Transverse colon (tissue), 4 donors: Measurements from ENCODE around the gene TYRO3. TPM values are rescaled to one million over a fixed set of nuclear protein-coding genes. Genes with fewer than 3 reads are reported as not detected.

Experiments used
- DNase-seq: peaks from one replicate; pipeline ENCODE4 v3.0.0-alpha.2; 2019
- H3K27ac ChIP-seq, 4 donors: fragments of 200-600 bp; sonication (generic); 2 replicates each; pipeline ENCODE4 v1.5.1; 2016 to 2018; ENCODE audit warnings: inconsistent platforms in 4 of 4
- H3K27me3 ChIP-seq: fragments of 200-600 bp; sonication (generic); 2 replicates; pipeline ENCODE4 v1.5.1; 2017; ENCODE audit warnings: inconsistent platforms
- H3K36me3 ChIP-seq, 4 donors: fragments of 200-600 bp; sonication (generic); 2 replicates each; pipeline ENCODE4 v1.5.1; 2017 to 2019; ENCODE audit warnings: inconsistent platforms in 4 of 4
- H3K4me1 ChIP-seq, 4 donors: fragments of 200-600 bp; sonication (generic); 2 replicates each; pipeline ENCODE4 v1.5.1; 2017 to 2020; ENCODE audit warnings: inconsistent platforms in 4 of 4
- H3K4me3 ChIP-seq, 4 donors: fragments of 200-600 bp; sonication (generic); 1 replicate in 1 of 4; 2 replicates in 3 of 4; pipeline versions ENCODE4 v1.5.1 to v1.6.1; 2017 to 2019; ENCODE audit warnings: inconsistent platforms in 4 of 4
- H3K9me3 ChIP-seq, 2 donors: fragments of 200-600 bp; sonication (generic); 2 replicates each; pipeline ENCODE4 v1.5.1; 2017 to 2019; ENCODE audit warnings: inconsistent platforms in 2 of 2
- EP300 ChIP-seq: sonication (generic); formaldehyde crosslinking; IDR thresholded peaks from one replicate; pipeline ENCODE4 v1.6.1; 2017; ENCODE audit warnings: antibody characterized with exemption, low read depth
- POLR2A ChIP-seq: fragments of 450-650 bp; IDR thresholded peaks from one replicate; pipeline ENCODE4 v1.6.1; 2016; ENCODE audit warnings: antibody characterized with exemption, mild to moderate bottlenecking, moderate library complexity
- POLR2AphosphoS5 ChIP-seq, 3 donors: sonication (generic); formaldehyde crosslinking; IDR thresholded peaks; one replicate each; pipeline ENCODE4 v1.6.1; 2016; ENCODE audit warnings: antibody characterized with exemption in 3 of 3
- WGBS, 2 donors: methylation state at CpG; one replicate each; pipeline ENCODE4 v1.1.5; 2018; ENCODE audit warnings: low coverage in 1 of 2; 5-methylcytosine and 5-hydroxymethylcytosine counted together
- in situ Hi-C, 4 donors: fragments of 200-750 bp; cut with MboI; loops; one replicate each; pipeline versions ENCODE4 v1.15.0 to v1.15.1; 2017; ENCODE audit warnings: low sequenced_read_pairs in 3 of 4, low pct_ligation_motif_present in 1 of 4, low pct_unique_long_range_greater_than_20kb in 1 of 4
- intact Hi-C: fragments of 100-400 bp; cut with DNase I; formaldehyde crosslinking; loops from one replicate; pipeline ENCODE4 v1.15.1; 2023; ENCODE audit warnings: low total_unique reads
- total RNA-seq, 4 donors: library from RNA; depleted of rRNA; stranded (reverse); fragments of >200 nt; gene quantifications; one replicate each; pipeline ENCODE4 v1.1.0, GENCODE V29; 2016
- TF ChIP-seq, protein P1 (sequence below), 5 experiments: fragments of 200-600 bp in 3 of 5; fragments of 450-650 bp in 2 of 5; sonication (generic) in 3 of 5; IDR thresholded peaks; 1 replicate in 2 of 5; 2 replicates in 3 of 5; pipeline ENCODE4 v1.5.1; 2016 to 2017; ENCODE audit warnings: antibody characterized with exemption in 5 of 5, inconsistent platforms in 3 of 5, mild to moderate bottlenecking in 2 of 5, moderate library complexity in 1 of 5

The TYRO3 gene
- total RNA-seq, 4 donors from 2014 or later = 0.60 to 1.6 (median 0.82) TPM; not detected in 1

DNA sequence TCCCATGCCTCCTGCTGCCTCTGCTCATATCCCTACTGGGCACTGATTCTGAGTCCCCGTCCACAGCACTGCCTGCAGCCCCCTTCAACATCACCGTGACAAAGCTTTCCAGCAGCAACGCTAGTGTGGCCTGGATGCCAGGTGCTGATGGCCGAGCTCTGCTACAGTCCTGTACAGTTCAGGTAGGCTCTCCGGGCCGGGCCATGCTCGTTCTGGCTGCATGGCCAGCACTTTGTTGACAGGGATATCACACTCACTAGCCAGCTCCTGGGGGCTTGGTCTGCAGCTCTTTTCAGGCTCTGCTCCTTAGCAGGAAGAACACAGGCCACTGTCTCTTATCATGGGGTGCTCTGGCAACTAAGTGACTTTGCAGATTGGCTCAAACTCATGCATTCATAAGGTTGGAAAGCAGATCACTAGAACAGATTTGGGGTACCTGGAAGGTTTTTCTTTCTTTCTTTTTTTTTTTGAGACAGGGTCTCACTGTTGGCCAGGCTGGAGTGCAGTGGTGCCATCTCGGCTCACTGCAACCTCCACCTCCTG, 6.0 kb downstream of the TYRO3 start:
- intact Hi-C loops (no loop called here), in situ Hi-C loops (no loop called here)
- Histone ChIP-seq H3K27me3 (no peaks in the 10 kb centered on the region), H3K4me1 (peaks cover 0 to under 1% (median 0%) of the 10 kb centered on the region in 4 donors), H3K36me3 (no peaks in the 10 kb centered on the region), H3K27ac (no peak overlapping the region), H3K9me3 (no peaks in the 10 kb centered on the region), H3K4me3 (no peak overlapping the region)
- TF ChIP-seq POLR2AphosphoS5 (IDR thresholded peaks at IDR 0.05) (no peak), EP300 (no peak), POLR2A (no peak)
- TF ChIP-seq, protein P1, sequence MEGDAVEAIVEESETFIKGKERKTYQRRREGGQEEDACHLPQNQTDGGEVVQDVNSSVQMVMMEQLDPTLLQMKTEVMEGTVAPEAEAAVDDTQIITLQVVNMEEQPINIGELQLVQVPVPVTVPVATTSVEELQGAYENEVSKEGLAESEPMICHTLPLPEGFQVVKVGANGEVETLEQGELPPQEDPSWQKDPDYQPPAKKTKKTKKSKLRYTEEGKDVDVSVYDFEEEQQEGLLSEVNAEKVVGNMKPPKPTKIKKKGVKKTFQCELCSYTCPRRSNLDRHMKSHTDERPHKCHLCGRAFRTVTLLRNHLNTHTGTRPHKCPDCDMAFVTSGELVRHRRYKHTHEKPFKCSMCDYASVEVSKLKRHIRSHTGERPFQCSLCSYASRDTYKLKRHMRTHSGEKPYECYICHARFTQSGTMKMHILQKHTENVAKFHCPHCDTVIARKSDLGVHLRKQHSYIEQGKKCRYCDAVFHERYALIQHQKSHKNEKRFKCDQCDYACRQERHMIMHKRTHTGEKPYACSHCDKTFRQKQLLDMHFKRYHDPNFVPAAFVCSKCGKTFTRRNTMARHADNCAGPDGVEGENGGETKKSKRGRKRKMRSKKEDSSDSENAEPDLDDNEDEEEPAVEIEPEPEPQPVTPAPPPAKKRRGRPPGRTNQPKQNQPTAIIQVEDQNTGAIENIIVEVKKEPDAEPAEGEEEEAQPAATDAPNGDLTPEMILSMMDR (IDR thresholded peaks at IDR 0.05) = no peak
- no peak for DNase-seq
- 76% methylated on average over 8 of the region's 8 CpGs; no CpG with 5 or more reads in 1 of the 2 donors for WGBS, 2 donors

GRCh38 chr15:41565702-41566101, 6.7 kb downstream of the TYRO3 start:
- no peaks in the 10 kb centered on the region for H3K27me3 ChIP-seq
- H3K4me1 ChIP-seq = no peaks in the 10 kb centered on the region
- TF ChIP-seq, protein P1 (IDR thresholded peaks at IDR 0.05) = no peak
- TF ChIP-seq POLR2AphosphoS5 (IDR thresholded peaks at IDR 0.05) (no peak), EP300 (no peak), POLR2A (no peak)
- H3K4me3 ChIP-seq = no peak overlapping the region
- 57 to 88% methylated on average over 1 to 3 of the region's 3 CpGs for WGBS, 2 donors
- in situ Hi-C loops (no loop called here), intact Hi-C loops (no loop called here)
- DNase-seq = no peak
- H3K27ac ChIP-seq = no peak overlapping the region
- H3K9me3 ChIP-seq = no peaks in the 10 kb centered on the region
- no peaks in the 10 kb centered on the region for H3K36me3 ChIP-seq

DNA sequence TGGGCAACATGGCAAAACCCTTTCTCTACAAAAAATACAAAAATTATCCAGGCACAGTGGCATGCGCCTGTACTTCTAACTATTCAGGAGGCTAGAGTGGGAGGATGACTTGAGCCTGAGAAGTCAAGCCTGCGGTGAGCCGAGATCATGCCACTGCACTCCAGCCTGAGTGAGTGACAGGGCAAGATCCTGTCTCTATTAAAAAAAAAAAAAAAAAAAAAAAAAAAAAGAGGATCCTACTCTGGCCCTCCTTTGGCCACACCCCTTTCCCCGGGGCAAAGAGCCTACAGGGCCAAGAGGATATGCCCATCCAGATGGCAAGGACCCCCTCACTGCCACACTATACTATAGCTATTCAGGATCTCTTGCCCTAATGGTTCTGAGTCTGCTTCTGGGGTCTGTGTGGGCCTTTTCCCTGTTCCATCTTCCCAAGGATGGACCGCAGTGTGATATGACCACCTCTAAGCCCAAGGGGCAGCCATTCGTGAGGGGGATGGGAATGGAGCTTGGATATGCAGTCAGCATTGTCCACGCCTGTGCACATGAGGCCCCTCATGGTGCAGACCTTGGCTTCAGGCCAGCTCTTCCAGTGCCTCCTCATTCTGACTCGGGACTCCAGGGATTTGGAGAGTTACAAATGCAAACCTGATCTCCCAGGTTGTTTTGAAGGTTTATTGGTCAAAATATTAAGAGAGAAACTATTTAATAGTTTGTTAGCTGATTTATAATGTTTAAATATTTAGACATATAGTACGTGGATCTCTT, 7.3 kb downstream of the TYRO3 start:
- H3K27me3 ChIP-seq = no peaks in the 10 kb centered on the region
- TF ChIP-seq POLR2AphosphoS5 (IDR thresholded peaks at IDR 0.05) = no peak
- no peak for TF ChIP-seq POLR2A
- TF ChIP-seq, protein P1 (IDR thresholded peaks at IDR 0.05) = no peak
- TF ChIP-seq EP300 = no peak
- H3K9me3 ChIP-seq = no peaks in the 10 kb centered on the region
- no peaks in the 10 kb centered on the region for H3K36me3 ChIP-seq
- H3K4me1 ChIP-seq = no peaks in the 10 kb centered on the region
- H3K4me3 ChIP-seq = no peak overlapping the region
- no peak for DNase-seq
- intact Hi-C loops (no loop called here), in situ Hi-C loops (no loop called here)
- 88 to 89% methylated on average over 5 to 9 of the region's 9 CpGs for WGBS, 2 donors
- no peak overlapping the region for H3K27ac ChIP-seq

- in situ Hi-C loops (no loop called here), intact Hi-C loops (no loop called here)
- TF ChIP-seq POLR2A (no peak), EP300 (no peak), POLR2AphosphoS5 (IDR thresholded peaks at IDR 0.05) (no peak)
- TF ChIP-seq, protein P1 (IDR thresholded peaks at IDR 0.05) = no peak
- Histone ChIP-seq H3K4me3 (no peak overlapping the region), H3K27me3 (no peaks in the 10 kb centered on the region), H3K36me3 (no peaks in the 10 kb centered on the region), H3K9me3 (no peaks in the 10 kb centered on the region), H3K4me1 (no peaks in the 10 kb centered on the region), H3K27ac (no peak overlapping the region)
- DNase-seq = no peak
- 95 to 100% methylated on average over 1 to 6 of the region's 6 CpGs for WGBS, 2 donors
Measured at GRCh38 chr15:41567261-41567660, 8.2 kb downstream of the TYRO3 start.
